H9 (cell line): ENCODE measurements around the gene PLPP6. TPM values are rescaled to one million over a fixed set of nuclear protein-coding genes. Genes with fewer than 3 reads are reported as not detected.

Experiments
- DNase-seq: peaks from one replicate; pipeline ENCODE4 v3.0.0-alpha.2; 2017
- H2AFZ ChIP-seq: one replicate; pipeline ENCODE4 v1.6.1; 2013; ENCODE audit warnings: mild to moderate bottlenecking, low read length, control low read depth, moderate library complexity
- H2AK5ac ChIP-seq: 2 replicates; pipeline ENCODE4 v1.6.1; 2013; ENCODE audit warnings: low read length, control low read depth, mixed read lengths; ENCODE audit not compliant: insufficient read length
- H2BK120ac ChIP-seq: one replicate; pipeline ENCODE4 v1.6.1; 2013; ENCODE audit warnings: low read depth, mild to moderate bottlenecking, low read length, control low read depth, inconsistent platforms; ENCODE audit not compliant: poor library complexity, severe bottlenecking
- H2BK12ac ChIP-seq: 2 replicates; pipeline ENCODE4 v1.6.1; 2013; ENCODE audit warnings: low read length, control low read depth, mixed read lengths, low read depth; ENCODE audit not compliant: insufficient read length
- H2BK15ac ChIP-seq: 2 replicates; pipeline ENCODE4 v1.6.1; 2013; ENCODE audit warnings: low read depth, low read length, control low read depth
- H2BK20ac ChIP-seq: one replicate; pipeline ENCODE4 v1.6.1; 2013; ENCODE audit warnings: low read depth, mild to moderate bottlenecking, low read length, control low read depth, inconsistent platforms; ENCODE audit not compliant: poor library complexity, severe bottlenecking
- H2BK5ac ChIP-seq: 2 replicates; pipeline ENCODE4 v1.6.1; 2013; ENCODE audit warnings: low read length, control low read depth, mixed read lengths; ENCODE audit not compliant: insufficient read length
- H3K14ac ChIP-seq: 2 replicates; pipeline ENCODE4 v1.6.1; 2013; ENCODE audit warnings: low read length, control low read depth; ENCODE audit not compliant: insufficient read depth
- H3K18ac ChIP-seq: 2 replicates; pipeline ENCODE4 v1.6.1; 2013; ENCODE audit warnings: low read depth, mild to moderate bottlenecking, mixed read lengths, low read length, control low read depth; ENCODE audit not compliant: insufficient read length
- H3K23ac ChIP-seq: 2 replicates; pipeline ENCODE4 v1.6.1; 2013; ENCODE audit warnings: low read length, control low read depth, mixed read lengths, low read depth; ENCODE audit not compliant: insufficient read length
- H3K23me2 ChIP-seq: 2 replicates; pipeline ENCODE4 v1.6.1; 2013; ENCODE audit warnings: low read depth, mild to moderate bottlenecking, mixed read lengths, low read length, control low read depth; ENCODE audit not compliant: insufficient read length, poor library complexity, severe bottlenecking
- H3K27ac ChIP-seq: 2 replicates; pipeline ENCODE4 v1.5.1; 2013; ENCODE audit warnings: low read length, control low read depth, mixed read lengths, low read depth; ENCODE audit not compliant: insufficient read length
- H3K27me3 ChIP-seq: 2 replicates; pipeline ENCODE4 v1.6.1; 2013; ENCODE audit warnings: low read length, control low read depth, inconsistent platforms; ENCODE audit not compliant: insufficient read depth
- H3K4ac ChIP-seq: 2 replicates; pipeline ENCODE4 v1.6.1; 2013; ENCODE audit warnings: low read depth, mild to moderate bottlenecking, control low read depth, inconsistent platforms, low read length, moderate library complexity
- H3K4me1 ChIP-seq: 2 replicates; pipeline ENCODE4 v1.6.1; 2013; ENCODE audit warnings: low read length, control low read depth, inconsistent platforms; ENCODE audit not compliant: insufficient read depth
- H3K4me2 ChIP-seq: 2 replicates; pipeline ENCODE4 v1.6.1; 2013; ENCODE audit warnings: low read length, control low read depth, mixed read lengths; ENCODE audit not compliant: insufficient read length, insufficient read depth
- H3K56ac ChIP-seq: 2 replicates; pipeline ENCODE4 v1.6.1; 2013; ENCODE audit warnings: low read depth, mild to moderate bottlenecking, mixed read lengths, low read length, control low read depth; ENCODE audit not compliant: insufficient read length
- H3K79me1 ChIP-seq: 2 replicates; pipeline ENCODE4 v1.6.1; 2013; ENCODE audit warnings: low read depth, mild to moderate bottlenecking, moderate library complexity, low read length, control low read depth, inconsistent platforms; ENCODE audit not compliant: insufficient read depth, poor library complexity, severe bottlenecking
- H3K79me2 ChIP-seq: 2 replicates; pipeline ENCODE4 v1.6.1; 2013; ENCODE audit warnings: low read length, control low read depth, inconsistent platforms; ENCODE audit not compliant: insufficient read depth
- H3K9ac ChIP-seq: 2 replicates; pipeline ENCODE4 v1.6.1; 2013; ENCODE audit warnings: low read length, control low read depth, mixed read lengths; ENCODE audit not compliant: insufficient read length; ENCODE audit errors: extremely low read depth
- H3K9me3 ChIP-seq: one replicate; pipeline ENCODE4 v1.6.1; 2013; ENCODE audit warnings: low read depth, low read length, inconsistent platforms; ENCODE audit not compliant: control insufficient read depth
- H3T11ph ChIP-seq: one replicate; pipeline ENCODE4 v1.6.1; 2013; ENCODE audit warnings: mild to moderate bottlenecking, low read length, control low read depth, inconsistent platforms
- H4K20me1 ChIP-seq: one replicate; pipeline ENCODE4 v1.6.1; 2013; ENCODE audit not compliant: control insufficient read depth, insufficient read length, insufficient read depth
- H4K5ac ChIP-seq: 2 replicates; pipeline ENCODE4 v1.6.1; 2013; ENCODE audit warnings: low read depth, mild to moderate bottlenecking, mixed read lengths, low read length, control low read depth; ENCODE audit not compliant: insufficient read length
- H4K8ac ChIP-seq: replicated peaks from 2 replicates; pipeline ENCODE4 v1.6.1; 2013; ENCODE audit warnings: low read length, control low read depth, mixed read lengths, low read depth; ENCODE audit not compliant: insufficient read length
- H4K91ac ChIP-seq: 2 replicates; pipeline ENCODE4 v1.6.1; 2013; ENCODE audit warnings: low read depth, mild to moderate bottlenecking, moderate library complexity, mixed read lengths, low read length, control low read depth; ENCODE audit not compliant: insufficient read length
- H3K27ac Mint-ChIP-seq, 3 experiments: 2 replicates in 2 of 3; 3 replicates in 1 of 3; pipeline ENCODE4 v1.8.0; 2020 to 2021; ENCODE audit warnings: mixed read lengths in 3 of 3, mild to moderate bottlenecking in 1 of 3, moderate library complexity in 1 of 3
- H3K27me3 Mint-ChIP-seq: 2 replicates; pipeline ENCODE4 v1.8.0; 2021; ENCODE audit warnings: low read depth, mild to moderate bottlenecking, moderate library complexity, mixed read lengths
- H3K36me3 Mint-ChIP-seq, 3 experiments: 2 replicates in 2 of 3; 3 replicates in 1 of 3; pipeline ENCODE4 v1.8.0; 2020 to 2021; ENCODE audit warnings: low read depth in 3 of 3, mixed read lengths in 3 of 3; ENCODE audit not compliant: insufficient read depth in 1 of 3
- H3K4me1 Mint-ChIP-seq, 2 experiments: 2 replicates each; pipeline ENCODE4 v1.8.0; 2020; ENCODE audit warnings: mixed read lengths in 2 of 2
- H3K4me3 Mint-ChIP-seq, 2 experiments: 2 replicates in 1 of 2; 3 replicates in 1 of 2; pipeline ENCODE4 v1.8.0; 2020 to 2021; ENCODE audit warnings: mild to moderate bottlenecking in 2 of 2, mixed read lengths in 2 of 2, moderate library complexity in 1 of 2
- H3K9me3 Mint-ChIP-seq, 2 experiments: 2 replicates in 1 of 2; 3 replicates in 1 of 2; pipeline ENCODE4 v1.8.0; 2020; ENCODE audit warnings: mild to moderate bottlenecking in 2 of 2, mixed read lengths in 2 of 2, moderate library complexity in 1 of 2
- WGBS: extraction: QIAGEN DNeasy Blood & Tissue Kit; methylation state at CpG from one replicate; pipeline ENCODE4 v1.1.7; 2013; ENCODE audit warnings: missing lambda C conversion rate, low lambda C conversion rate, mixed read lengths; ENCODE audit not compliant: insufficient read length; ENCODE audit errors: extremely low coverage; 5-methylcytosine and 5-hydroxymethylcytosine counted together
- total RNA-seq: library from RNA; stranded (reverse); gene quantifications from 2 replicates; pipeline ENCODE4 v1.2.1, GENCODE V29; 2021
- TF ChIP-seq, protein P1 (sequence below): fragments of 200-600 bp; sonication (generic); conservative IDR thresholded peaks from 3 replicates; pipeline ENCODE4 v1.8.0; 2021; ENCODE audit warnings: antibody characterized with exemption, mild to moderate bottlenecking

The PLPP6 gene
- total RNA-seq, 1 experiment from 2014 or later = 7.6 TPM

DNA sequence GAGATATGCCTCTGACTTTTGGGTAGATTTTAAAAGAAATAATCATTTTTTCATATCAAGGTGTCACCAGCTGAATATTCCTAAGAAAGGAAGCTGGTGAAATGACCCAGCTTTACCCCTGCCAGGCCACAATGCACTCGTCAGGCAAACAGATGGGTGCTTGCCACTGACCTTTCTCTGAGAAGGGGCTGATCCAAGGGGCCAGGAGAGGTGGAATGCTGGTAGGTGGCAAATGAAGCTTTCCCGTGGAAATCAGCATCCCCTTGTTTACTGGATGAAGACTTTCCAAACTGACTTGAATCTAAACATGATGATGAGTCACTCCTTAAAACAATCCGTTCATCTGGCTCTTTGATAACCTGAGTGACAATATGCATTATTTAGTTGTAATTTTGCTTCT lies 44.3 kb upstream of the PLPP6 start:
- Mint-ChIP-seq H3K4me1 (peaks cover 36 to 37% of the 10 kb centered on the region in 2 experiments), H3K36me3 (no peaks in the 10 kb centered on the region), H3K27ac (peak overlapping the region in 2 of 3 experiments; percentile 28 to 36; a peak in 1 of 7 replicates), H3K27me3 (no peaks in the 10 kb centered on the region), H3K9me3 (no peaks in the 10 kb centered on the region), H3K4me3 (no peak overlapping the region)
- no peak overlapping the region for H3K27ac ChIP-seq
- no CpG with 5 or more reads among the region's 3 CpGs for WGBS
- H4K20me1 ChIP-seq = no peaks in the 10 kb centered on the region
- H2BK120ac ChIP-seq = no peak overlapping the region
- H2BK5ac ChIP-seq = no peak overlapping the region
- H3K79me2 ChIP-seq = no peaks in the 10 kb centered on the region
- H3K4me2 ChIP-seq = no peak overlapping the region
- H4K91ac ChIP-seq = no peak overlapping the region
- no peaks in the 10 kb centered on the region for H3K79me1 ChIP-seq
- no peaks in the 10 kb centered on the region for H3K27me3 ChIP-seq
- TF ChIP-seq, protein P1, sequence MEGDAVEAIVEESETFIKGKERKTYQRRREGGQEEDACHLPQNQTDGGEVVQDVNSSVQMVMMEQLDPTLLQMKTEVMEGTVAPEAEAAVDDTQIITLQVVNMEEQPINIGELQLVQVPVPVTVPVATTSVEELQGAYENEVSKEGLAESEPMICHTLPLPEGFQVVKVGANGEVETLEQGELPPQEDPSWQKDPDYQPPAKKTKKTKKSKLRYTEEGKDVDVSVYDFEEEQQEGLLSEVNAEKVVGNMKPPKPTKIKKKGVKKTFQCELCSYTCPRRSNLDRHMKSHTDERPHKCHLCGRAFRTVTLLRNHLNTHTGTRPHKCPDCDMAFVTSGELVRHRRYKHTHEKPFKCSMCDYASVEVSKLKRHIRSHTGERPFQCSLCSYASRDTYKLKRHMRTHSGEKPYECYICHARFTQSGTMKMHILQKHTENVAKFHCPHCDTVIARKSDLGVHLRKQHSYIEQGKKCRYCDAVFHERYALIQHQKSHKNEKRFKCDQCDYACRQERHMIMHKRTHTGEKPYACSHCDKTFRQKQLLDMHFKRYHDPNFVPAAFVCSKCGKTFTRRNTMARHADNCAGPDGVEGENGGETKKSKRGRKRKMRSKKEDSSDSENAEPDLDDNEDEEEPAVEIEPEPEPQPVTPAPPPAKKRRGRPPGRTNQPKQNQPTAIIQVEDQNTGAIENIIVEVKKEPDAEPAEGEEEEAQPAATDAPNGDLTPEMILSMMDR = no peak
- no peaks in the 10 kb centered on the region for H3K23me2 ChIP-seq
- no peak overlapping the region for H4K8ac ChIP-seq
- no peak overlapping the region for H3K56ac ChIP-seq
- no peak overlapping the region for H3K23ac ChIP-seq
- H2AFZ ChIP-seq = no peak overlapping the region
- H3T11ph ChIP-seq = no peak overlapping the region
- H3K14ac ChIP-seq = no peak overlapping the region
- no peak overlapping the region for H4K5ac ChIP-seq
- no peaks in the 10 kb centered on the region for H3K9me3 ChIP-seq
- H2BK12ac ChIP-seq = no peak overlapping the region
- H3K4me1 ChIP-seq = peaks cover 12% of the 10 kb centered on the region; the same call in 1 of the 2 replicates
- H2BK15ac ChIP-seq = no peak overlapping the region
- no peak overlapping the region for H3K9ac ChIP-seq
- no peak for DNase-seq
- no peak overlapping the region for H2AK5ac ChIP-seq
- H3K18ac ChIP-seq = no peak overlapping the region
- no peak overlapping the region for H3K4ac ChIP-seq
- H2BK20ac ChIP-seq = no peak overlapping the region
